Neural crest cell (in vitro differentiated cells): ENCODE data around the gene SRC. TPM values are rescaled to one million over a fixed set of nuclear protein-coding genes. Genes with fewer than 3 reads are reported as not detected.
A peak's percentile ranks its signal among the peaks of the same experiment; 100 is the strongest.

Experiments used
- DNase-seq: peaks from one replicate; pipeline ENCODE4 v3.0.0; 2021; ENCODE audit warnings: low read depth, mixed read lengths, low spot score
- H3K27ac Mint-ChIP-seq: one replicate; pipeline ENCODE4 v1.8.0; 2021; ENCODE audit warnings: mild to moderate bottlenecking, mixed read lengths; ENCODE audit not compliant: unreplicated experiment
- H3K27me3 Mint-ChIP-seq: 2 replicates; pipeline ENCODE4 v1.8.0; 2021; ENCODE audit warnings: low read depth, mild to moderate bottlenecking, mixed read lengths
- H3K36me3 Mint-ChIP-seq: 2 replicates; pipeline ENCODE4 v1.8.0; 2021; ENCODE audit warnings: low read depth, mild to moderate bottlenecking, mixed read lengths
- H3K4me1 Mint-ChIP-seq: 2 replicates; pipeline ENCODE4 v1.8.0; 2021; ENCODE audit warnings: mixed read lengths
- H3K4me3 Mint-ChIP-seq: one replicate; pipeline ENCODE4 v1.8.0; 2021; ENCODE audit warnings: mild to moderate bottlenecking, mixed read lengths
- H3K9me3 Mint-ChIP-seq: 2 replicates; pipeline ENCODE4 v1.8.0; 2021; ENCODE audit warnings: mixed read lengths
- total RNA-seq: library from RNA; stranded (reverse); gene quantifications from 2 replicates; pipeline ENCODE4 v1.2.1, GENCODE V29; 2021
- TF ChIP-seq, protein P1 (sequence below): fragments of 200-600 bp; sonication (generic); conservative IDR thresholded peaks from 2 replicates; pipeline ENCODE4 v1.5.0; 2021; ENCODE audit warnings: antibody characterized with exemption, mild to moderate bottlenecking

Gene SRC
- total RNA-seq, 1 donor from 2014 or later = 58.6 TPM

DNA sequence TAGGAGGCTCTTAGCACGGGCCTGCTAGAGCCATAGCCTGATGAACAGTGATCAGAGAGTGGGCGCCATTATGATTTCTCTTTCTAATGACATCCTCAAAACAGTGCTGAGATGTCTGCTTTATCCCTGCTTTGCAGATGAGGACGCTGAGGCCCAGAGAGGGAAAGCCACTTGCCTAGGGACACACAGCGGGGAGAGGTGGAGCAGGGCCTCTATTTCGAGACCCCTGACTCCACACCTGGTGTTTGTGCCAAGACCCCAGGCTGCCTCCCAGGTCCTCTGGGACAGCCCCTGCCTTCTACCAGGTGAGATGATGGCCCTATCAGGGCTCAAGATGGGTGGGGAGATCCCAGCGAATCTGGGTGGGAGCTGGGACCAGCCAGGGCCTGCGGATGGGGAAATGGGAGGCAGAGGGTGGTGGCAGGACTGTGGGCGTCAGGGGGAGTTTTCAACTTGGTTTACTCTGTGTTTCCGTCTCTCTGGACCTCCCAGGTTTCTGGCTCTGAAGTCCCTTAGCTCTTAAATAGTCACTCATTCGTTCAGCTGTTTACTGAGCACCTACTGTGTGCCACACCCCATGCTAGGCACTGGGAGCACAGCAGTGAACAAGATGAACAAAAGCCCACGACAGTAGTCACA is 36.7 kb downstream of the SRC start:
- Mint-ChIP-seq H3K4me3 (no peak overlapping the region), H3K9me3 (no peaks in the 10 kb centered on the region), H3K36me3 (peaks cover 4% of the 10 kb centered on the region), H3K27ac (no peak overlapping the region), H3K27me3 (no peaks in the 10 kb centered on the region), H3K4me1 (peaks cover 10% of the 10 kb centered on the region)
- TF ChIP-seq, protein P1, sequence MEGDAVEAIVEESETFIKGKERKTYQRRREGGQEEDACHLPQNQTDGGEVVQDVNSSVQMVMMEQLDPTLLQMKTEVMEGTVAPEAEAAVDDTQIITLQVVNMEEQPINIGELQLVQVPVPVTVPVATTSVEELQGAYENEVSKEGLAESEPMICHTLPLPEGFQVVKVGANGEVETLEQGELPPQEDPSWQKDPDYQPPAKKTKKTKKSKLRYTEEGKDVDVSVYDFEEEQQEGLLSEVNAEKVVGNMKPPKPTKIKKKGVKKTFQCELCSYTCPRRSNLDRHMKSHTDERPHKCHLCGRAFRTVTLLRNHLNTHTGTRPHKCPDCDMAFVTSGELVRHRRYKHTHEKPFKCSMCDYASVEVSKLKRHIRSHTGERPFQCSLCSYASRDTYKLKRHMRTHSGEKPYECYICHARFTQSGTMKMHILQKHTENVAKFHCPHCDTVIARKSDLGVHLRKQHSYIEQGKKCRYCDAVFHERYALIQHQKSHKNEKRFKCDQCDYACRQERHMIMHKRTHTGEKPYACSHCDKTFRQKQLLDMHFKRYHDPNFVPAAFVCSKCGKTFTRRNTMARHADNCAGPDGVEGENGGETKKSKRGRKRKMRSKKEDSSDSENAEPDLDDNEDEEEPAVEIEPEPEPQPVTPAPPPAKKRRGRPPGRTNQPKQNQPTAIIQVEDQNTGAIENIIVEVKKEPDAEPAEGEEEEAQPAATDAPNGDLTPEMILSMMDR = no peak
- no peak for DNase-seq

DNA sequence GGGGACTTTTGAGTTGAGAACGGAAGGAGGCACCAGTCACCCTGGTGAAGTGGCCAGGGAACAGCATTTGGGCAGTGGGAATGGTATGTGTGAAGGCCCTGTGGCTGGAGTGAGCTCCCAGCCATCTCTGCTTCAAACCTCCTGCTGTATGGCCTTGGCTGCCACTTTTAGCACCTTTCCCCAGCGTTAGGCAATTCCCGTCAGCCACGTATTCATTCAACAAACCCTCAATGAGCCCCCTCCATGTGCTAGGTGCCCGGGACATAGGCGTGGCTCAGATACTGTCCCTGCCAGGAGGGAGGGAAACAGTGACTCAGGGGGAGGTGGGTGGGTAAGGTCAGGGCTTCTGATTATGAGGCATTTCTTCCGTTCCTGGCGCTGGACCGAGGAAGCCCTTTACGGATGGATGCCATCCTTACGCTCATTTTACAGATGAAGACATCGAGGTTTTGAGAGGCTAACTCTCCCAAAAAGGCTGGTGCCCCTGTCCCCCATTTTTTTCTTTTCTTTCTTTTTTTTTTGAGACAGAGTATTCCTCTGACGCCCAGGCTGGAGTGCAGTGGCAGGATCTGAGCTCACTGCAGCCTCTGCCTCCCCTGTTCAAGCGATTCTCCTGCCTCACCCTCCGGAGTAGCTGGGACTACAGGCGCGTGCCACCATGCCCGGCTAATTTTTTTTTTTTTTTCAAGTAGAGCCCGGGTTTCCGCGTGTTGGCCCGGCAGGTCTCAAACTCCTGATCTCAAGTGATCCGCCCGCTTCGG is 37.5 kb downstream of the SRC start:
- Mint-ChIP-seq H3K27me3 (no peaks in the 10 kb centered on the region), H3K27ac (no peak overlapping the region), H3K9me3 (no peaks in the 10 kb centered on the region), H3K4me3 (no peak overlapping the region), H3K4me1 (peaks cover 10% of the 10 kb centered on the region), H3K36me3 (peaks cover 4% of the 10 kb centered on the region)
- TF ChIP-seq, protein P1 = no peak
- DNase-seq = no peak

DNA sequence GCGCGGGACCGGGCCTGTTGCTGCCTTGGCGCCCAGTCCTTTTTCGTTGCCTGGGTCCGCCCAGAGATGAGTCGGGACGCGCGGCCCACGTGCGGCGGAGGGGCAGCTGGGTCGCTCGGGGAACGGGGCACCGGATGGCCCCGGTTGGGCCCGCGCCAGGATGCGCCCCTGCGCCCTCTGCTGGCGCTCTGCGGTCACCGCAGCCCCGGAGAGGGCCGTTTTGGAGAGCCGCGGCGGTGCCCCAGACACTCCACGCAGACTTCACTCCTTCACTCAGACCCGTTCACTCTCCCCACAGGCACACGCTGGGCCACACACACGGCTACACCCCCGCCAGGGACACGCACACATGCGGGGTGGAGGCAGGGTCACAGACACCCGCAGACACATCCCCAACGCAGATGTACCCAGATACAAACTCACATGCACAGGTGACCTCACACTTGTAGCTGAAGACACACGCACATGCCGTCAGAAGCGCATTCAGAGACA is 38.8 kb downstream of the SRC start:
- H3K27me3 Mint-ChIP-seq = no peaks in the 10 kb centered on the region
- H3K27ac Mint-ChIP-seq = peak overlapping the region; percentile 92
- peak overlapping the region; percentile 33 for H3K4me3 Mint-ChIP-seq

DNA sequence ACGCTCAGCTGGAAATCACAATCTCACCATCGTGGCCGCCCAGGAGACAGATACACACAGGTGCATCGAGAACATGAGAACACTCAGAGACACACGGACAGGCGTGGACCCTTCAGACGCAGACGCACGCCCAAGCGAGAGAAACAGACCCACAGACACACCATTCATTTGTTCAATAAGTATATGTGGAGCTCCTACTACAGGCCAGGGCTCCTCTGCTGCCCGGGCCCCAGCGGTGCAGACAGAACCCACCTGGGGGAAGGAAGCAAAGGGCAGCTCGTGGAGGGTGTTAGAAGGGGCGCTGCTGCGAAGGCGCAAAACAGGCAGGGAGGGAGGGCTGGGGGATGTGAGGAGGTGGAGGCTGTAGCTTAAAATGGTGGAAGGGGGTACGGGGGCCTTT is 39.2 kb downstream of the SRC start:
- H3K4me1 Mint-ChIP-seq = peaks cover 4% of the 10 kb centered on the region
- TF ChIP-seq, protein P1 = no peak
- no peaks in the 10 kb centered on the region for H3K27me3 Mint-ChIP-seq
- H3K9me3 Mint-ChIP-seq = no peaks in the 10 kb centered on the region
- no peak for DNase-seq
- no peak overlapping the region for H3K27ac Mint-ChIP-seq
- peaks cover 4% of the 10 kb centered on the region for H3K36me3 Mint-ChIP-seq
- no peak overlapping the region for H3K4me3 Mint-ChIP-seq

More for the DNA sequence above, 38.8 kb downstream of the SRC start:
- H3K9me3 Mint-ChIP-seq = no peaks in the 10 kb centered on the region
- DNase-seq = peak; percentile 76
- TF ChIP-seq, protein P1 = peak; percentile 89
- H3K4me1 Mint-ChIP-seq = peaks cover 4% of the 10 kb centered on the region
- H3K36me3 Mint-ChIP-seq = peaks cover 4% of the 10 kb centered on the region

DNA sequence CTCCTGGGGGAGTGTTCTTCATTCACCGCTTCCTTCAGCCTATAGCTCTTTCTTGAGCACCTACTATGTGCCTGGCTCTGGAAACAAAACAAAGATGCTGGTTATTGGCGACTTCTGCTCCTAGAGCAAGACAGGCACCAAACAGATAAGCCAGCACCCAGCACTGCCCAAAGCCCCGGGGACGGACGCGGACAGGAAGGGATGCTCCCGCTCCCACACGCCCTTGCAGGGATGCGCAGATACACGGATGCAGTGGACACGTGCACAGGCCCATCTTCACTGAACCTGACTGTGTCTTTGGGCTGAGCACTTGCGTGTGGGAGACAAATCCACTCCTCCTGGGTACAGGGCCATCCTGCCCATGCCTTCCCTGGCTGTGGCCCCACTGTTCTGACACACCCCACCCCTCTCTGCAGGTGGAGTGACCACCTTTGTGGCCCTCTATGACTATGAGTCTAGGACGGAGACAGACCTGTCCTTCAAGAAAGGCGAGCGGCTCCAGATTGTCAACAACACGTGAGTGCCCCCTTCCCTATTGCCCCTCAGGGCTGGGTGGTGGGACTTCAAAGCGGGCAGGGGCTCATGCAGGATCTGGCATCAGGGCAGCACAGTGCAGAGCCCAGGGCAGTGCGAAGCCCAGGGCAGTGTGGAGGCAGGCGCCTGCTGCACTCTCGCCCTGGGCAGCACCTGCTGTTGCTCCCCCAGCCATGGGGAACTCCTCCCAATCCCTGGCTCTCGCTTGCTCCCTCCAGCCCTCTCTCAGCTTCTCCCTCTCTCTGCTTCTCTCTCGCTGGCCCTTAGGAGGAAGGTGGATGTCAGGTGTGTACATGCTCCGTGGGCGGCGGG is 39.9 kb downstream of the SRC start:
- no peak overlapping the region for H3K27ac Mint-ChIP-seq
- no peak for DNase-seq
- TF ChIP-seq, protein P1 = no peak
- no peaks in the 10 kb centered on the region for H3K9me3 Mint-ChIP-seq
- H3K27me3 Mint-ChIP-seq = no peaks in the 10 kb centered on the region
- peaks cover 10% of the 10 kb centered on the region for H3K4me1 Mint-ChIP-seq
- peaks cover 4% of the 10 kb centered on the region for H3K36me3 Mint-ChIP-seq
- H3K4me3 Mint-ChIP-seq = no peak overlapping the region
